Upper lobe of left lung (tissue), 4 donors: ENCODE results near the gene GPR171.
"Not testable (repeated sequence)": the region's sequence is repeated elsewhere in the genome, so short reads cannot be mapped to it uniquely, and the experiment has no call there.

Experiments
- EP300 ChIP-seq, 4 donors: sonication (generic); formaldehyde crosslinking; IDR thresholded peaks; one replicate each; pipeline ENCODE4 v1.5.1; 2017; ENCODE audit warnings: antibody characterized with exemption in 4 of 4, control low read depth in 2 of 4
- TF ChIP-seq, protein P1 (sequence below), 6 experiments: fragments of 450-650 bp in 4 of 6; fragments of 200-600 bp in 2 of 6; sonication (generic) in 2 of 6; IDR thresholded peaks; one replicate each; pipeline ENCODE4 v1.5.1; 2016 to 2019; ENCODE audit warnings: antibody characterized with exemption in 6 of 6

DNA sequence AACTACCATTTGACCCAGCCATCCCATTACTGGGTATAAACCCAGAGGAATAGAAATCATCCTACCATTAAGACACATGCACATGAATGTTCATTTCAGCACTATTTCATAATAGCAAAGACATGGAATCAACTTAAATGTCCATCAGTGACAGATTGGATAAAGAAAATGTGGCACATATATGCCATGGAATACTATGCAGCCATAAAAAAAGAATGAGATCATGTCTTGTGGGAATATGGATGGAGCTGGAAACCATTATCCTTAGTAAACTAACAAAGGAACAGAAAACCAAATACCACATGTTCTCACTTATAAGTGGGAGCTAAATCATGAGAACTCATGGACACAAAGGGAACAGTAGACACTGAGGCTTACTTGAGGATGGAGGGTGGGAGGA, 29.4 kb upstream of the GPR171 start:
- TF ChIP-seq, protein P1, sequence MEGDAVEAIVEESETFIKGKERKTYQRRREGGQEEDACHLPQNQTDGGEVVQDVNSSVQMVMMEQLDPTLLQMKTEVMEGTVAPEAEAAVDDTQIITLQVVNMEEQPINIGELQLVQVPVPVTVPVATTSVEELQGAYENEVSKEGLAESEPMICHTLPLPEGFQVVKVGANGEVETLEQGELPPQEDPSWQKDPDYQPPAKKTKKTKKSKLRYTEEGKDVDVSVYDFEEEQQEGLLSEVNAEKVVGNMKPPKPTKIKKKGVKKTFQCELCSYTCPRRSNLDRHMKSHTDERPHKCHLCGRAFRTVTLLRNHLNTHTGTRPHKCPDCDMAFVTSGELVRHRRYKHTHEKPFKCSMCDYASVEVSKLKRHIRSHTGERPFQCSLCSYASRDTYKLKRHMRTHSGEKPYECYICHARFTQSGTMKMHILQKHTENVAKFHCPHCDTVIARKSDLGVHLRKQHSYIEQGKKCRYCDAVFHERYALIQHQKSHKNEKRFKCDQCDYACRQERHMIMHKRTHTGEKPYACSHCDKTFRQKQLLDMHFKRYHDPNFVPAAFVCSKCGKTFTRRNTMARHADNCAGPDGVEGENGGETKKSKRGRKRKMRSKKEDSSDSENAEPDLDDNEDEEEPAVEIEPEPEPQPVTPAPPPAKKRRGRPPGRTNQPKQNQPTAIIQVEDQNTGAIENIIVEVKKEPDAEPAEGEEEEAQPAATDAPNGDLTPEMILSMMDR (IDR thresholded peaks at IDR 0.05) = not testable (repeated sequence)
- TF ChIP-seq EP300 (IDR thresholded peaks at IDR 0.05) = not testable (repeated sequence)
